Esophagus squamous epithelium (tissue), 4 donors: Measurements from ENCODE around the gene DENND1A.

Source experiments
- CTCF ChIP-seq, 6 experiments: fragments of 450-650 bp in 4 of 6; fragments of 200-600 bp in 2 of 6; sonication (generic) in 2 of 6; IDR thresholded peaks; one replicate each; pipeline ENCODE4 v1.5.1; 2016 to 2019; ENCODE audit warnings: antibody characterized with exemption in 6 of 6, mild to moderate bottlenecking in 4 of 6, moderate library complexity in 4 of 6
- POLR2A ChIP-seq, 4 donors: fragments of 450-650 bp; IDR thresholded peaks; one replicate each; pipeline ENCODE4 v1.6.1; 2017; ENCODE audit warnings: antibody characterized with exemption in 4 of 4, mild to moderate bottlenecking in 4 of 4, moderate library complexity in 3 of 4

- TF ChIP-seq CTCF (IDR thresholded peaks at IDR 0.05) (no peak), POLR2A (IDR thresholded peaks at IDR 0.05) (no peak)
These were observed 249.6 kb downstream of the DENND1A start for GRCh38 chr9:123680352-123680751.
